IPS-15b (cell line): ENCODE measurements around the gene EVC2.

ENCODE experiments used
- H3K27me3 ChIP-seq: one replicate; pipeline ENCODE4 v1.6.1; 2013; ENCODE audit warnings: low read length; ENCODE audit not compliant: control insufficient read depth, insufficient read depth
- H3K36me3 ChIP-seq: one replicate; pipeline ENCODE4 v1.6.1; 2013; ENCODE audit warnings: low read length; ENCODE audit not compliant: control insufficient read depth, insufficient read depth
- H3K4me1 ChIP-seq: one replicate; pipeline ENCODE4 v1.6.1; 2013; ENCODE audit warnings: mild to moderate bottlenecking, low read length; ENCODE audit not compliant: control insufficient read depth, insufficient read depth
- H3K4me3 ChIP-seq: one replicate; pipeline ENCODE4 v1.5.1; 2013; ENCODE audit warnings: low read depth, low read length
- H3K9ac ChIP-seq: one replicate; pipeline ENCODE4 v1.6.1; 2013; ENCODE audit warnings: low read depth, mild to moderate bottlenecking, low read length
- H3K9me3 ChIP-seq: one replicate; pipeline ENCODE4 v1.6.1; 2013; ENCODE audit warnings: mild to moderate bottlenecking, low read length; ENCODE audit not compliant: control insufficient read depth, insufficient read depth

EVC2 gene, protein sequence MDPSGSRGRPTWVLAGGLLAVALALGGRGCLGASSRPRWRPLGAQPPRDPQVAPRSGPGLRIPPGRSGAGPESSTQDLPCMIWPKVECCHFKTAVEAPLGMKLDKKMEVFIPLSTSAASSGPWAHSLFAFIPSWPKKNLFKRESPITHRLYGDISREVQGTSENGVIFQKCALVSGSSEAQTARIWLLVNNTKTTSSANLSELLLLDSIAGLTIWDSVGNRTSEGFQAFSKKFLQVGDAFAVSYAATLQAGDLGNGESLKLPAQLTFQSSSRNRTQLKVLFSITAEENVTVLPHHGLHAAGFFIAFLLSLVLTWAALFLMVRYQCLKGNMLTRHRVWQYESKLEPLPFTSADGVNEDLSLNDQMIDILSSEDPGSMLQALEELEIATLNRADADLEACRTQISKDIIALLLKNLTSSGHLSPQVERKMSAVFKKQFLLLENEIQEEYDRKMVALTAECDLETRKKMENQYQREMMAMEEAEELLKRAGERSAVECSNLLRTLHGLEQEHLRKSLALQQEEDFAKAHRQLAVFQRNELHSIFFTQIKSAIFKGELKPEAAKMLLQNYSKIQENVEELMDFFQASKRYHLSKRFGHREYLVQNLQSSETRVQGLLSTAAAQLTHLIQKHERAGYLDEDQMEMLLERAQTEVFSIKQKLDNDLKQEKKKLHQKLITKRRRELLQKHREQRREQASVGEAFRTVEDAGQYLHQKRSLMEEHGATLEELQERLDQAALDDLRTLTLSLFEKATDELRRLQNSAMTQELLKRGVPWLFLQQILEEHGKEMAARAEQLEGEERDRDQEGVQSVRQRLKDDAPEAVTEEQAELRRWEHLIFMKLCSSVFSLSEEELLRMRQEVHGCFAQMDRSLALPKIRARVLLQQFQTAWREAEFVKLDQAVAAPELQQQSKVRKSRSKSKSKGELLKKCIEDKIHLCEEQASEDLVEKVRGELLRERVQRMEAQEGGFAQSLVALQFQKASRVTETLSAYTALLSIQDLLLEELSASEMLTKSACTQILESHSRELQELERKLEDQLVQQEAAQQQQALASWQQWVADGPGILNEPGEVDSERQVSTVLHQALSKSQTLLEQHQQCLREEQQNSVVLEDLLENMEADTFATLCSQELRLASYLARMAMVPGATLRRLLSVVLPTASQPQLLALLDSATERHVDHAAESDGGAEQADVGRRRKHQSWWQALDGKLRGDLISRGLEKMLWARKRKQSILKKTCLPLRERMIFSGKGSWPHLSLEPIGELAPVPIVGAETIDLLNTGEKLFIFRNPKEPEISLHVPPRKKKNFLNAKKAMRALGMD

DNA sequence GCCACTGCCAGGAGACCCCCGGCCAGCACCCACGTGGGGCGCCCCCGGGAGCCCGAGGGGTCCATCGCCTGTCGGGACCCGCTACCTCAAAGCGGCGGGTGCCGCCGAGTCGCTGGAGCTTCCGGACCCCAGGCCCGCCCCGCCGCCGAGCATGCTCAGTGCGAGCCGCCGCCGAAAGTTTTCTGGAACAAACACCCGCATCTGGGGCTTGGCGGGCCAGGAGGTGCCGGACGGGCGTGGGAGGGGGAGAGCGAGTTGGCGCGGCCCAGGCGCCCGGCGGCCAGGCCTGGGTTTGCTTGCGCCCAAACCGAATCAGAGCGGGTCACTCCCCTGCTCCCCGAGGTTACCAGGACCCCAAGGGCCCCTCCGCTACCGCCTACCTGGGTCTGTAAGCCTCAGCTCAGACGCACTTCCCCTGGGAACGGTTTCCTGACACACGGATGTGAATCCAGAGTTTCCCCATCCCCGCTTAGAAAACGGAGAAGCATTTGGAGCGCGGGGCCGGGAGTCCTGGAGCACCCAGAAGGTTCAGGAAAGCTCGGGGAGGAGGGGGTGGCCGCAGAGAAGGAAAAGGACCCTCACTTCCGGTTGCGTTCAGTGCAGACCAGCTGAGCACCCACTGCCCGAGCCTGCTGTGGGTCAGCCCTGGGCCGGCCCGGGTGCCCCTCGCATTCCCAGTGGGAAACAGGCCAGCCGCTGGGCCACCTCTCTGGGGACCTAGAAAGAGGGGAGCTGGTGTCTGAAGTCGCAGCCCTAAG is at the start of gene EVC2:
Gene EVC2 (minus strand): TSS at position 111 of the 758 bp plus-strand sequence. CDS start 46 bp downstream, at position 65.
- peaks cover 5% of the 10 kb centered on the region for H3K4me1 ChIP-seq
- peaks cover 5% of the 10 kb centered on the region for H3K36me3 ChIP-seq
- peaks cover 29% of the 10 kb centered on the region for H3K27me3 ChIP-seq
- no peaks in the 10 kb centered on the region for H3K9me3 ChIP-seq
- peak within 1 kb of the TSS; percentile 76 for H3K4me3 ChIP-seq
- H3K9ac ChIP-seq = peak within 1 kb of the TSS; percentile 26

DNA sequence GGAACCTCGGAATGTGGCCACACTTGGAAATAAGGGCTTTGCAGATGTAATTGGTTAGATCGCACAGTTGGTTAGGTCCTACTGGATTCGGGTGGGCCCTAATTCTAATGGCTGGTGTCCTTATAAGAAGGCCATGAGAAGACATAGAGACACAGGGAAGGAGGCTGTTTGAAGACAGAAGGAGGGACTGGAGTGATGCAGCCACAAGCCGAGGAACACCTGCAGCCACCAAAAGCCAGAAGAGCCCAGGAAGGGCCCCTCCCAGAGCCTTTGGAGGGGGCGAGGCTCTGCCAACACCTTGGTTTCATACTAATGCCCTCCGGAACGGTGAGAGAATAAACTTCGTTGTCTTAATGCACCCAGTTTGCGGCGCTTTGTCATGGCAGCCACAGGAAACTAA is 49.6 kb upstream of the EVC2 start:
- Histone ChIP-seq H3K4me1 (no peaks in the 10 kb centered on the region), H3K4me3 (no peak overlapping the region), H3K36me3 (peaks cover 18% of the 10 kb centered on the region), H3K9ac (no peak overlapping the region), H3K9me3 (no peaks in the 10 kb centered on the region), H3K27me3 (no peaks in the 10 kb centered on the region)

DNA sequence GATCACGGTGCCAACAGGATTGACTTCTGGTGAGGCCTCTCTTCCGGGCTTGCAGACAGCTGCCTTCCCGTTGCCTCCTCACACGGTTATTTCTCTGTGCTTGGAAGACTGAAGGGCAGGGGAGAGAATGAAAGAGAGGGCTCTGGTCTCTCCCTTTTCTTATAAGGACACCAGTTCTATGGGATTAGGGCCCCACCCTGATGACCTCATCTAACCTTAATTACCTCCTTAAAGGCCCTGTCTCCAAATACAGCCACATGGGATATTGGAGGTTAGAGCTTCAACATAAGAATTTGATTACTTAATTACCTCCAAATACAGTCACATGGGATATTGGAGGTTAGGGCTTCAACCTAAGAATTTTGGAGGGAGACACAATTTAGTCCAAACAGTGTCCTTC is 49.2 kb upstream of the EVC2 start:
- Histone ChIP-seq H3K4me3 (no peak overlapping the region), H3K9me3 (no peaks in the 10 kb centered on the region), H3K36me3 (peaks cover 21% of the 10 kb centered on the region), H3K9ac (no peak overlapping the region), H3K4me1 (peaks cover 2% of the 10 kb centered on the region), H3K27me3 (no peaks in the 10 kb centered on the region)

DNA sequence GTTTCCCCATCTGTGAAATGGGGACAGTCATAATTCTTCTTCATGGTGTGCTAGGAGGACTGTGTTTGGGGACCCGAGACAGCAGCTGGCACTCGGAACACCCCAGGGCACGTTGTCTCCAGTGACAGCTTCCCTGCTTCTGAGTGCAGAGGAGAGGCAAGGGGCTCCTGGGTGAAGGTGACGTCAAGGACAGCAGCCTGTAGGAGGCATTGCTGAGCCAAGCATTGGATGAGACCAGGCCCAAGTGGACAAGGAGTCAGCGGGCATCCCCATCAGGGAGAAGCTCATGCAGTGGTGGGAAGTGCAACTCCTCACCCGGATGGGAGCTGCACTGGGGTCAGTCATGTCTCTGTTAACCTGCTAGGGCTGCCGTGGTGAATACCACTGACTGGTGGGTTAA is 48.7 kb upstream of the EVC2 start:
- Histone ChIP-seq H3K9me3 (no peaks in the 10 kb centered on the region), H3K36me3 (peaks cover 21% of the 10 kb centered on the region)

DNA sequence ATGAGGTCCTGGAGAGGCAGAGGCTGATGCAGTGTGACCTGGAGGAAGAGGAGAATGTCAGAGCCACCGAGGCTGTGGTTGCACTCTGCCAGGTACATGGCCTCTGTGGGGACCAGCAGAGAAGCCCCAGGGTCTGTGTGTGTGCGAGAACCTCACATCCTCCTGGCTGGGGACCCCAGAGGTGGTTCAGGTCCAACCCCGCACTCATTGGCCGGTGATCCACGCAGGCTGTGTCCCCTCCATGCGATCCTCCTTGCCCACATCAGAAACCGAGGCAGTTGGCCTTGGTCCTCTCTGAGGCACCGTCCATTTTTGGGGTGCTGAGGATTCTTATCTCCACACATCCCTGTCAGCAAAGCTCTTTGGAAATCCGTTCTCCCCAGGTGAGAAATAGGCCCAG is 47.9 kb upstream of the EVC2 start:
- peaks cover 8% of the 10 kb centered on the region for H3K4me1 ChIP-seq
- H3K36me3 ChIP-seq = peaks cover 24% of the 10 kb centered on the region
- no peak overlapping the region for H3K9ac ChIP-seq
- H3K9me3 ChIP-seq = no peaks in the 10 kb centered on the region
- H3K4me3 ChIP-seq = no peak overlapping the region
- H3K27me3 ChIP-seq = no peaks in the 10 kb centered on the region

More for the DNA sequence above, 48.7 kb upstream of the EVC2 start:
- Histone ChIP-seq H3K4me1 (peaks cover 5% of the 10 kb centered on the region), H3K4me3 (no peak overlapping the region), H3K9ac (no peak overlapping the region), H3K27me3 (no peaks in the 10 kb centered on the region)

DNA sequence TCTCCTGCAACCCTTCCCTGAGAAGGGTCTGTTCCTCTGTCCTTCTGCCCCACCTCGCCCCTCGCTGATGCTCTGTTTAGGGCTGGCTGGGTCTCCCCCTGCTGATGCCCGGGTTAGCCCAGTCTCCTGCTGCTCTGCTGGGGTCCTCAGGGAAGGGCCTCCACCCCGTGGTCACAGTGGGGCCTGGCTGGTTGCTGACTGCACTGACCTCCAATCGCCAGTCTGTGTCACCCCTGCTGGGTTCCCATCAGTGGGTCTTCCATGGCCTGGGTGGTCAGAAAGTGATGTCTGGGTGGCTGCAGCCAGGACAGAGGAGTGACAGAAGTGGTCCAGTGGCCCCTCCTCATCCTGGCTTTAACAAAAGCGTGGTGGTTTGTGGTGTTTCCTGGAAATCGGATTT is 47.3 kb upstream of the EVC2 start:
- H3K27me3 ChIP-seq = no peaks in the 10 kb centered on the region
- no peak overlapping the region for H3K9ac ChIP-seq
- no peaks in the 10 kb centered on the region for H3K9me3 ChIP-seq
- H3K4me3 ChIP-seq = no peak overlapping the region
- peaks cover 8% of the 10 kb centered on the region for H3K4me1 ChIP-seq
- peaks cover 24% of the 10 kb centered on the region for H3K36me3 ChIP-seq

DNA sequence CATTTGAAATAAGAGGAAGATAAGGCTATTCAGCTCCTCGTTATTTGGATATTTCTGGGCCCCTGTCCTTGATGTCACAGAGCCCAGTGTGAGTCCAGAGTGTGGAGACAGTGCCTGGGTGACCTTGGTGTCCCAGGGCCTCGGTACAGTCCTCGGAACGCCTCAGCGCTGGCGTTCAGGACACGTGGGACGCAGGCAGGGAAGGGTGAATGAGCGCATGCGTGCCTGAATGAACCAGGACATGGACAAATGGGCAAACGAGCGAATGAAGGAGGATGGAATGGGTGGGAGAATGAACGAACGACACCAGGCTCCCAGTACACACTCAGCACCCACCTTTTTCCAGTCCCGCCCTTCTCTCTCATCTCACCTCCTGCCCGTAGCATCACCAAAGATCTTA is 46.8 kb upstream of the EVC2 start:
- Histone ChIP-seq H3K36me3 (peaks cover 25% of the 10 kb centered on the region), H3K4me1 (peaks cover 8% of the 10 kb centered on the region), H3K4me3 (no peak overlapping the region), H3K9me3 (no peaks in the 10 kb centered on the region), H3K9ac (no peak overlapping the region), H3K27me3 (no peaks in the 10 kb centered on the region)

DNA sequence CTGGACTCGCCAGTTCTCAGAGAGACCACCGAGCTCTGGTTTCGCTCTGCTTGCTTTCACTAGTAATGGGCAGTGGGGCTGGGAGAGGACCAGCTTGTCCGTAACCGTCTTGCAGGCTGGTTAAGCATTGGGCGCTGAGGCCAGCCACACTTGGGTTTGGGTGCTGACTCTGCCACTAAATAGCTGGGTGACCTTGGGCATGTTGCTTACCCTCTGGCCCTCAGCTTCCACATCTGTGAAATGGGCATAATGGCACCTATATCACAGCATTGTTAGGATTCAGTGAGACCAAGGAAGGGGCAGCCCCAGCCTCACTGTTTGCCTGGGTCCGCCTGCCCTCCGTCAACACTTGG is 46.1 kb upstream of the EVC2 start:
- Histone ChIP-seq H3K4me1 (peaks cover 8% of the 10 kb centered on the region), H3K9ac (no peak overlapping the region), H3K4me3 (no peak overlapping the region), H3K27me3 (no peaks in the 10 kb centered on the region), H3K9me3 (no peaks in the 10 kb centered on the region), H3K36me3 (peaks cover 30% of the 10 kb centered on the region)

DNA sequence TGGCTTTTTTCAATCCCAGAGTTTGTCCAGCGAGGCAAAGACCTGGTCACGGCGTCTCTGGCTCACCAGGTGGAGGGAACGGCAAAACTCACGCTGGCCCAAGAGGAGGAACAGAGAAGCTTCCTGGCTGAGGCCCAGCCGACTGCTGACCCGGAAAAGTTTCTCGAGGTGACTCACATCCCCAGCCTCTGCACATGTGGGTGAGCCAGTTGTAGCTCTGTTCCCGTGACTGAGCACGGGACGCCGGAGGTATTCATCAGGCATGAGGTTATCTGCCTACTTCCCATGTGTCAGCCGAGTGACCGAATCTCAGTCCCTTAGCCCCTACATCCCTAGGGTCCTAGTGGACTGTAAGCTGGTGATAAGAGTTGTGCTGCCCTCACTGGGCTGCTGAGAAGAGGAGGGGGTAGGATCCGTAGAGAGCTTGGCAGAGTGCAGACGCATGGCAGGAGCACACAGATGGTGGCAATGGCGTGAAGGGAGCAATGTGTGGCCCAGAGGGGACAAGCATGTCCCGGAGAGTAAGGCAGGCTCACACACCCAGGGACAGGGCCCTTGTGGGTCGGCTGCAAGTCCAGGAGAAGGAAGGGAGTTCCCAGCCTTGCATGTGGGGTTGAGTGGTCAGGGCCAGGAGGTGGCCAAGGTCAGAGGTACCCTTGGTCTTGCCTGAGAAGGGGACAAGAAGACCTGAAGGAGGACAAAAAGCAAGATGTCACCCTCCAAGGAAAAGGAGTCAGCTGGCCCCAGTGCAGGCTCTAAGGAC is 45.6 kb upstream of the EVC2 start:
- Histone ChIP-seq H3K36me3 (peaks cover 31% of the 10 kb centered on the region), H3K9me3 (no peaks in the 10 kb centered on the region), H3K4me3 (no peak overlapping the region), H3K27me3 (no peaks in the 10 kb centered on the region), H3K9ac (no peak overlapping the region), H3K4me1 (peaks cover 8% of the 10 kb centered on the region)

DNA sequence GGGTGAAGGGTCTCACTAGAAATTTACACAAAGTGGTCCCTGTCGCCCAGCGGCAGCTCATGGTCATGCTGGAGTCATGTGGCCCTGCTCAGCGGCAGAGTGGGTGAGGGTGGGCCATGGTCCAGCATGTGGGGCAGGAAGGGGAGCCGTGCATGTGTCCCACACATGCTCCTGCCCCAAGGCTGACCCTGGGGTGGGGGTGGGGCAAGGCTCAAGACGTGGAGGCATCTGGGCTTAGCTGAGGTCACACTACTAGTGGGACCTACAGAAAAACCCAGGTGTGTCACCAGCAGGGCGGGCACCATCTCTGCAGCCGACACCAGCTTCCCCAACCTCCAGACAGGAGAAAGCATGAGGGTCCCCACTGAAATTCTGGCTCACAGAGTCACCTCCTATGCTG is 45.0 kb upstream of the EVC2 start:
- peaks cover 8% of the 10 kb centered on the region for H3K4me1 ChIP-seq
- no peaks in the 10 kb centered on the region for H3K27me3 ChIP-seq
- H3K9ac ChIP-seq = no peak overlapping the region
- H3K4me3 ChIP-seq = no peak overlapping the region
- peaks cover 31% of the 10 kb centered on the region for H3K36me3 ChIP-seq
- no peaks in the 10 kb centered on the region for H3K9me3 ChIP-seq
